ENCODE results near the gene CUL1.
A peak's percentile ranks its signal among the peaks of the same experiment; 100 is the strongest.

CUL1 gene

GRCh38 chr7:148698397-148699023, at the start of gene CUL1:
Gene CUL1 (plus strand): TSS chr7:148698903. CDS start chr7:148730123, 31,220 bp downstream.
- peak; percentile 62 for TF ChIP-seq TAF1 (IDR thresholded peaks at IDR 0.05; ENCODE audit: low read depth)
- peak; percentile 66; the same call in 1 of the 2 replicates for TF ChIP-seq ZBTB7A (IDR thresholded peaks at IDR 0.05; ENCODE audit: low read depth)
- no peak for TF ChIP-seq FOXM1 (IDR thresholded peaks at IDR 0.05; ENCODE audit: borderline replicate concordance, low read depth)
- no peak for TF ChIP-seq NFIC (IDR thresholded peaks at IDR 0.05)
- 0 out of 2 replicates have a peak, but pooled peaks have one; percentile 3 for TF ChIP-seq EP300 (IDR thresholded peaks at IDR 0.05; ENCODE audit: borderline replicate concordance)
- no peak for TF ChIP-seq EGR1 (IDR thresholded peaks at IDR 0.05)
- no peak for TF ChIP-seq REST (IDR thresholded peaks at IDR 0.05; ENCODE audit: low read depth)
- TF ChIP-seq, protein P1, sequence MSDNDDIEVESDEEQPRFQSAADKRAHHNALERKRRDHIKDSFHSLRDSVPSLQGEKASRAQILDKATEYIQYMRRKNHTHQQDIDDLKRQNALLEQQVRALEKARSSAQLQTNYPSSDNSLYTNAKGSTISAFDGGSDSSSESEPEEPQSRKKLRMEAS (IDR thresholded peaks at IDR 0.05): 0 out of 2 replicates have a peak, but pooled peaks have one; percentile 35
- TF ChIP-seq YY1 (IDR thresholded peaks at IDR 0.05; ENCODE audit: low read depth): peak; percentile 35; the same call in 1 of the 2 replicates
- no peak for TF ChIP-seq CREB1 (IDR thresholded peaks at IDR 0.05; ENCODE audit: low read depth)

GRCh38 chr7:148650232-148650858, 48.4 kb upstream of the CUL1 start:
- TF ChIP-seq TEAD4 (IDR thresholded peaks at IDR 0.05) (peak; percentile 22; the same call in 1 of the 2 replicates), ZBTB7A (IDR thresholded peaks at IDR 0.05; ENCODE audit: low read depth) (no peak), REST (IDR thresholded peaks at IDR 0.05; ENCODE audit: low read depth) (no peak), CEBPB (IDR thresholded peaks at IDR 0.05) (no peak), RAD21 (IDR thresholded peaks at IDR 0.05; ENCODE audit: low read depth) (no peak), EGR1 (IDR thresholded peaks at IDR 0.05) (no peak)

GRCh38 chr7:148652773-148653172, 45.9 kb upstream of the CUL1 start:
- TF ChIP-seq TAF1 (IDR thresholded peaks at IDR 0.05; ENCODE audit: low read depth) (no peak), FOXM1 (IDR thresholded peaks at IDR 0.05; ENCODE audit: borderline replicate concordance, low read depth) (no peak), EP300 (IDR thresholded peaks at IDR 0.05; ENCODE audit: borderline replicate concordance) (no peak), REST (IDR thresholded peaks at IDR 0.05; ENCODE audit: low read depth) (no peak), TCF12 (IDR thresholded peaks at IDR 0.05; ENCODE audit: low read depth) (no peak), YY1 (IDR thresholded peaks at IDR 0.05; ENCODE audit: low read depth) (no peak), TEAD4 (IDR thresholded peaks at IDR 0.05) (no peak), CREB1 (IDR thresholded peaks at IDR 0.05; ENCODE audit: low read depth) (no peak), ZBTB7A (IDR thresholded peaks at IDR 0.05; ENCODE audit: low read depth) (no peak), NFIC (IDR thresholded peaks at IDR 0.05) (no peak)
- TF ChIP-seq, protein P1 (IDR thresholded peaks at IDR 0.05): no peak
- TF ChIP-seq, protein P2, sequence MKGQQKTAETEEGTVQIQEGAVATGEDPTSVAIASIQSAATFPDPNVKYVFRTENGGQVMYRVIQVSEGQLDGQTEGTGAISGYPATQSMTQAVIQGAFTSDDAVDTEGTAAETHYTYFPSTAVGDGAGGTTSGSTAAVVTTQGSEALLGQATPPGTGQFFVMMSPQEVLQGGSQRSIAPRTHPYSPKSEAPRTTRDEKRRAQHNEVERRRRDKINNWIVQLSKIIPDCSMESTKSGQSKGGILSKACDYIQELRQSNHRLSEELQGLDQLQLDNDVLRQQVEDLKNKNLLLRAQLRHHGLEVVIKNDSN (IDR thresholded peaks at IDR 0.05): no peak

DNA sequence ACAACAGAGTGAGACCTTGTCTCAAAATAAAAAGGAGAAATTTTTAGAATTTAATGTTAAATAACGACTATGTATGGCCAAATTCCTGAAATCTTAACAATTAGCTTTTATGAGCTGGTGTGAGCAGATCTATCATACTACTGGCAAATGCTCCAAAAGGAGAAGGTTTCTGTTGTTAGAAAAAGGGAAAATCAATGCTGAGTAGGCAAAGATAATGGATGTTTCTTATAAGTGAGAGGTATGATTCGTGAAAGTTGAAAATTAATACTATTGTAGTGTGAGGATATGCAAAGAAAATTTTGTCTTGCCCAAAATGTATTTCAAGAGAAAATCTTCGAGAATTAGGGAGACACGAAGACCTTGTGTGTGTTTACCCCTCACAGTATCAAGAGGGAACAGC, 40.8 kb upstream of the CUL1 start:
- TF ChIP-seq RAD21 (IDR thresholded peaks at IDR 0.05; ENCODE audit: low read depth): no peak
- TF ChIP-seq, protein P1 (IDR thresholded peaks at IDR 0.05): no peak
- TF ChIP-seq TAF1 (IDR thresholded peaks at IDR 0.05; ENCODE audit: low read depth): no peak
- TF ChIP-seq YY1 (IDR thresholded peaks at IDR 0.05; ENCODE audit: low read depth): no peak
- no peak for TF ChIP-seq REST (IDR thresholded peaks at IDR 0.05; ENCODE audit: low read depth)
- no peak for TF ChIP-seq FOXM1 (IDR thresholded peaks at IDR 0.05; ENCODE audit: borderline replicate concordance, low read depth)
- no peak for TF ChIP-seq CEBPB (IDR thresholded peaks at IDR 0.05)
- no peak for TF ChIP-seq TCF12 (IDR thresholded peaks at IDR 0.05; ENCODE audit: low read depth)
